H1 (cell line): ENCODE data around the gene CUEDC2.

Experiments
- ATF2 ChIP-seq: IDR thresholded peaks from 2 replicates; pipeline ENCODE4 v1.6.1; 2012; ENCODE audit warnings: low read length, inconsistent platforms
- CTCF ChIP-seq, 3 experiments: IDR thresholded peaks; 1 replicate in 2 of 3; 2 replicates in 1 of 3; pipeline versions ENCODE4 v1.5.1 to v1.6.1; 2011; ENCODE audit warnings: low read length in 3 of 3, mild to moderate bottlenecking in 3 of 3, inconsistent platforms in 2 of 3, low read depth in 1 of 3, moderate library complexity in 1 of 3; ENCODE audit not compliant: insufficient read depth in 1 of 3; ENCODE audit errors: control extremely low read depth in 1 of 3
- EZH2 ChIP-seq: fragments of 200-600 bp; sonication (generic); IDR thresholded peaks from 2 replicates; pipeline ENCODE4 v1.7.1; 2012; ENCODE audit warnings: low read depth, mild to moderate bottlenecking, moderate library complexity, low read length, inconsistent platforms; ENCODE audit not compliant: severe bottlenecking
- GABPA ChIP-seq: IDR thresholded peaks from 2 replicates; pipeline ENCODE4 v1.6.1; 2011; ENCODE audit warnings: mild to moderate bottlenecking, low read length, moderate library complexity, borderline replicate concordance; ENCODE audit not compliant: insufficient read depth
- SIN3A ChIP-seq, 2 experiments: IDR thresholded peaks in 1 of 2; conservative IDR thresholded peaks in 1 of 2; 2 replicates each; pipeline ENCODE4 v1.6.1; 2011 to 2012; ENCODE audit warnings: low read length in 2 of 2, improper control_type of control experiment in 1 of 2, low read depth in 1 of 2, mild to moderate bottlenecking in 1 of 2
- SIX5 ChIP-seq: IDR thresholded peaks from 2 replicates; pipeline ENCODE4 v1.6.1; 2011; ENCODE audit warnings: mild to moderate bottlenecking, low read depth, low read length
- YY1 ChIP-seq: IDR thresholded peaks from 2 replicates; pipeline ENCODE4 v1.6.1; 2011; ENCODE audit warnings: low read depth, mild to moderate bottlenecking, low read length

GRCh38 chr10:102423372-102423968 is 8.9 kb downstream of the CUEDC2 start:
- TF ChIP-seq EZH2 (no peak), YY1 (no peak), CTCF (IDR thresholded peaks at IDR 0.05; ENCODE audit: control extremely low read depth in 1 of 3, insufficient read depth in 1 of 3, low read depth in 1 of 3, low read length in 3 of 3) (no peak), SIX5 (no peak), GABPA (no peak), SIN3A (conservative IDR thresholded peaks at IDR 0.05 in 1 of 2, IDR thresholded peaks at IDR 0.05 in 1 of 2; ENCODE audit: low read depth in 1 of 2, low read length in 2 of 2) (no peak), ATF2 (no peak)
